Superior temporal gyrus (tissue), 1 donor: Measurements from ENCODE around the gene OR10D3.
"Not testable (repeated sequence)": the region's sequence is repeated elsewhere in the genome, so short reads cannot be mapped to it uniquely, and the experiment has no call there.

ENCODE experiments used
- DNase-seq: peaks from one replicate; pipeline ENCODE4 v3.0.0-alpha.2; 2016; ENCODE audit errors: extremely low spot score

OR10D3 gene

GRCh38 chr11:124194293-124195188 is 11.4 kb downstream of the OR10D3 start:
- no peak for DNase-seq

DNA sequence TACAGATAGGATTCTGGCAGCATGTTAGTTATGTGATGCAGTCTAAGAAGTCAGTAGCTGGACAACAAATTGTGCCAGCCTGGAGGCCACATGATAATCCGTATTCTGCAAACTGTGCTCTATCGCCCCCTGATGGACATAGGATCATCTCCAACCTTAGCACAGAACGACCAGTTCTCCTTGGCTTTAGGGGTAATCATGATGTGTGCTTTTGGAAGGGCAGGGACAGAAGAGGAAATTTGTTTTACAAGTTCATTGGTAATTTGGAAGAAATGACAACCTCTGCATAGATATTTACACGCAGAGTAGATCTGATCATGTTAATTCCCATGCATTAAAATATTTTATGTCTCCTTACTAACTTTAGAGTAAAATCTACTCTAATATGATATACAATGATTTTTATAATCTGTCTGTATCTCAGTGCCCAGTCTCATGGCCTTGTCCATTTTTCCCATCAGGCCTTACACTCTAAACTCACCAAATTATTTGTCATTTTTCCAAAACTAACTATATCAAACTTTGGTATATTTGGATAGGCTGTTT is 12.1 kb downstream of the OR10D3 start:
- no peak for DNase-seq

DNA sequence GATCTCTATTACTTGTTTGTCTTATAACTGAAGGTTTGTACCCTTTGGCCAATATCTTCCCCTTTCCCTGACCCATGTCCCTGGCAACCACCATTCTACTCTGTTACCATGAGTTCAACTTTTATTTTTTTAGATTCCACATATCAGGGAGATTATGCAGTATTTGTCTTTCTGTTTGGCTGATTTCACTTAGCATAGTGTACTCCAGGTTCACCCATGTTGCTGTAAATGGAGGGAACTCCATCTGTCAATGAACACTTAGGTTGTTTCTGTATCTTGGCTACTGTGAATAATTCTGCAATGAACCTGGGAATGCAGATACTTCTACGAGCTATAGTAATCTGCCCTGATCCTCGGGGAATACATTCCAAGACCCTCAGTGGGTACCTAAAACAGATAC is 14.9 kb downstream of the OR10D3 start:
- no peak for DNase-seq

DNA sequence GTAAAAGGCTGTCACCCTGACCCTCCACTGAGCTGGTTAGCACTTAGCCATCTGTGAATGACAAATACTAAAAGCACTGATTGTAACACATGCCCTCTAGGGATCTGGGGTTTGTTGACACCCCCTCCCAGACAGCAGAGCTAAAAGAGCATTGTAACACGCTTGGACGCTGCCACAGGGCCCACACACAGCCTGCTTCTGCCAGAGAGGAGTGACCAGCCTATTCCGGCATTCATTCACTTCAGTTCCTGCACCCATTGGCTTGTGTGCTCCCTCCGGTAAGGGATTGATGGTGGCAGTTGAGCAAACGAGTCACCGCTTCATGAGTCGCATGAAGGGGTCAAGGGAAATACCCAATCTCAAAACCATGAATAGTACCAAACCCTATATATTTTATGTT is 15.8 kb downstream of the OR10D3 start:
- DNase-seq, result no peak

GRCh38 chr11:124199702-124200101 is 16.6 kb downstream of the OR10D3 start:
- DNase-seq, result no peak

GRCh38 chr11:124200671-124201070 is 17.5 kb downstream of the OR10D3 start:
- DNase-seq, result no peak

GRCh38 chr11:124202951-124203350 is 19.8 kb downstream of the OR10D3 start:
- no peak for DNase-seq

- DNase-seq, result no peak
Measured at GRCh38 chr11:124204008-124204407, 20.9 kb downstream of the OR10D3 start.

GRCh38 chr11:124207102-124207792 is 24.1 kb downstream of the OR10D3 start:
- DNase-seq, result no peak

- DNase-seq, result no peak
Measured at GRCh38 chr11:124209824-124210357, 26.7 kb downstream of the OR10D3 start.

- no peak for DNase-seq
Measured at GRCh38 chr11:124210421-124210820, 27.3 kb downstream of the OR10D3 start.

DNA sequence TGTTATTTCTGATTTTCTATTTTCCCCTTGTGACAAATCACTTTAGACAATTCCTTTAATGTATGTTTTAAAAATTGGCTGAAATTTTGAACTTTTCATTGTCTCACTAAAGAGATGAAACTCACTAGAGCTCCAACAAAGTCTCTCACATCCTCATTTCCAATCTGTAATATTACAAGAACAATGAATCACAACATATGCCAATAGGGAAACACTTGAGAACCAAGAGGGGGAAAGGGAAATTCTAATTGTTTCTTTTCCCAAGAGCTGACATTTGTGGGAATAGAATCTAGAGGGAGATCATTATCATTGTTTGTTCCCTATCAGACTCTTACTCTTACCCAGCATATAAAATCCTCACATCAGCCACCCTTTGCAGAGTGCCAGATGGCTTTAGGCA is 28.2 kb downstream of the OR10D3 start:
- DNase-seq, result no peak

- DNase-seq, result no peak
Measured at GRCh38 chr11:124214027-124214426, 30.9 kb downstream of the OR10D3 start.

DNA sequence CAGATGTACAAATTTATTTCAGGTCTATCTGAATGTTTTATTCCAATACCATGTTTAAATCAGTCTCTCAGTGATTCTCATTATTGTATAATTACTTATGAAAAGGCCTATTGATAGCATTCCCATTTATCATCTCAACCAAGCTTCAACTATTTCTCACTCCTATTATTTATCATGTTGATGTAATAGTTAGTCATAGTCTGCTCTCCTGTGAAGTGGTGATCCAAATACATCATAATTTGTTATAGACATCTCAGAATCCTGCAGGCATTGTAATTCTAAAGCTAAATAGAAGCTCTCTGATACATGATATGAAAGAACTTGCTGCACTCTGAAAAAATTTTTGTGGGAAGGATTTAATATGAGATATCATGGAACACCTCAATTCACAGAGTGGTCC is 36.0 kb downstream of the OR10D3 start:
- DNase-seq, result no peak

GRCh38 chr11:124222407-124222806 is 39.3 kb downstream of the OR10D3 start:
- DNase-seq, result no peak

- not testable (repeated sequence) for DNase-seq
Measured at GRCh38 chr11:124224618-124225423, 41.7 kb downstream of the OR10D3 start.

GRCh38 chr11:124225471-124225870 is 42.3 kb downstream of the OR10D3 start:
- DNase-seq, result no peak

- DNase-seq, result no peak
Measured at GRCh38 chr11:124233376-124233775, 50.2 kb downstream of the OR10D3 start.
